Cerebellar nuclear complex (tissue), 1 donor: ENCODE results near the gene ANK2.

Experiments
- DNase-seq, 2 experiments: peaks; one replicate each; lab custom pipeline; 2025; lab: John Stamatoyannopoulos, UW

Gene ANK2

DNA sequence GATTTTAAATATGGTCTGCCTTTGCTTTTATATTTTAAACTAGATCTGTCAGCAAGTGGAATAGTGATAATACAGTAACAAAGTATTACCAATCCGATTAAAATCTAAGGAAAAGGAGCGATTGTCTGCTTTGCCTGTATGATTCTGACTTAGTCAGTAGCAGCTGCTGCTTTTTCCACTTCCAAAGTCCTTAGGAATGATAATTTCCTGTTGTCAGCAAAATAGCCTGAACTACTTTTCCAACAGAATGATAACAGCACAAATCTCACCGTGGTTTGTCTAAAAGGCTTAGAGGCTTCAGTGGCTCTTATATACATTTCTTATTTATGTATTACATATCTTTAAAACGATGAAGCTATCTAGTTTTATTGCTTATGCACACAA lies 290.0 kb downstream of the ANK2 start:
- DNase-seq = no peak

DNA sequence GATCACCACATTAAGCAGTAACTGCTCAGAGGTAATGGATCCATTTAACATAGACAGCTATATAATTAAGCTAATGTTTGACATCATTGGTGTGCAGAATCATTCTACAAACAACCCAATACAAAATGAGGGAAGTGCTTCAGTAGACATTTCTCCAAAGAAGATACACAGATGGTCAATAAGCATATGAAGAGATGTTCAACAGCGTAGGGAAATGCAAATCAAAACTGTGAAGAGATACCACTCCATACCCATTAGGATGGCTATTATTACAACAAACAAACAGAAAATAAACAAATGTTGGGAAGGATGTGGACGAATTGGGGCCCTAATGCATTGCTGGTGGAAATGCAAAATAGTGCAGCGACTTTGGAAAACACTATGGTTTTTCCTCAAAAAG lies 294.6 kb downstream of the ANK2 start:
- no peak for DNase-seq

DNA sequence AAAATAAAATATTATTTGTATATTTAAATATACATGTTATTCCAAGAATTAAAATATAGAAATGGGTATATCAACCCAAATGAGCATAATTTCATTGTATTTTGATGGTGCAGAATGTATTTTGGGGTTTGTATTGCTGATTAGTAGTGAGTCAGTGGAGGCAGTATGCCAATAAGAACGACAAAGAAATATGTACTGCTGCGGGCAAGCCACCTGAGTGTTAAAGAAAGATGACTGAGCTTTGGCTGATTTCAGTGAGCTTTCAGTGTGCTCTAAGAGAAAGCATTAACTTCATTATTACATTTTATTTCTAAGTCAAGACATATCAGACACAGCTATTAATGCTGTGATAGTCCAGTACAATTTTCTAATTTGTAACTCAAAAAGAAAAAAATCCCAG lies 297.8 kb downstream of the ANK2 start:
- no peak for DNase-seq

DNA sequence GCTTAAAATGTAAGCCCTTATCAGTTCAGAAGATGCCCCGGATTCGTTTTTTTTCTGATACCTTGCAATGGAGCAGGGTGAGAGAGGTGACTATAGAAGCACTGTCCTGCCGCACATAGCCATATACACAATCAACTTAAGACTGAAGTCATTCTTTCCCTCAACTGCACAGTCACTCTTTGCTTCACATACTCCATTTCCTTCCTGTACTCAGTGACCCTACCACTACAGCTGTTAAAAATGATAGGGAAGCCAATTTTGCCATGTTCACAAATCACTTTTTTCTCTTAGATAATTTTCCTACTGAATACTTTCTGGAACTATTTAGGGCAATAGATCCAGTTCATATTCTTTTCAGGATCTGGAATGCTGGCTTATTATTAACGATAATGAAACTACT lies 300.0 kb downstream of the ANK2 start:
- DNase-seq = no peak

DNA sequence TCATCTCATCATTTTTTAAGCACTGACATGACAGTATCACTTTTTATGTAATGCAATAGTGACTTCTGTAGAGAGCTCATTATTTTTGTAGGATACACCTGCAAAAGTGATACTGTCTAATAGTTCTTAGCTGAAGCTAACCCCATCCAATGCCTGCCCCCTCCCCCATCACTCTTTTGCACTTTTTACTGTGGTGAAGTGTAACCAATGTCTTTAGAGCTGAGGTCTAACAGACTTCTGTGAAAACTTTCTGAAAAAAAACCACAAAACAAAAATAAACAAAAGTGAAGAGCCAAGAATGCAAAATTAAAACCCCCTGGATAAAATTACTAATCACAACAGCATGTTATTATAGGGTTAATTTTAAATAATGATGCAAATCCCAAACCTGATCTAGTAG lies 301.1 kb downstream of the ANK2 start:
- DNase-seq = no peak

DNA sequence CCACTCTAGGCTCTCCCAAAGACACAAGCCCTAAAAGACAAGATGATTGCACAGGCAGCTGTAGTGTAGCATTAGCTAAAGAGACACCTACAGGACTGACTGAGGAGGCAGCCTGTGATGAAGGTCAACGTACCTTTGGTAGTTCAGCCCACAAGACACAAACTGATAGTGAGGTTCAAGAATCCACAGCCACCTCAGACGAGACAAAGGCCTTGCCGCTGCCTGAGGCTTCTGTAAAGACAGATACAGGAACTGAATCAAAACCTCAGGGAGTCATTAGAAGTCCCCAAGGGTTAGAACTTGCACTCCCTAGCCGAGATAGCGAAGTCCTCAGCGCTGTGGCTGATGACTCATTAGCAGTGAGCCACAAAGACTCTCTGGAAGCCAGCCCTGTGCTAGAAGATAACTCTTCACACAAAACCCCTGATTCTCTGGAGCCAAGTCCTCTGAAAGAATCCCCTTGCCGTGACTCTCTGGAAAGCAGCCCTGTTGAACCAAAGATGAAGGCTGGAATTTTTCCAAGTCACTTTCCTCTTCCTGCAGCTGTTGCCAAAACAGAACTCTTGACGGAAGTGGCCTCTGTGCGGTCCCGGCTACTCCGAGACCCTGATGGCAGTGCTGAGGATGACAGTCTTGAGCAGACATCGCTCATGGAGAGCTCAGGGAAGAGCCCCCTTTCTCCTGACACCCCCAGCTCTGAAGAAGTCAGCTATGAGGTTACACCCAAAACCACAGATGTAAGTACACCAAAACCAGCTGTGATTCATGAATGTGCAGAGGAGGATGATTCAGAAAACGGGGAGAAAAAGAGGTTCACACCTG lies 306.3 kb downstream of the ANK2 start:
- DNase-seq = no peak

DNA sequence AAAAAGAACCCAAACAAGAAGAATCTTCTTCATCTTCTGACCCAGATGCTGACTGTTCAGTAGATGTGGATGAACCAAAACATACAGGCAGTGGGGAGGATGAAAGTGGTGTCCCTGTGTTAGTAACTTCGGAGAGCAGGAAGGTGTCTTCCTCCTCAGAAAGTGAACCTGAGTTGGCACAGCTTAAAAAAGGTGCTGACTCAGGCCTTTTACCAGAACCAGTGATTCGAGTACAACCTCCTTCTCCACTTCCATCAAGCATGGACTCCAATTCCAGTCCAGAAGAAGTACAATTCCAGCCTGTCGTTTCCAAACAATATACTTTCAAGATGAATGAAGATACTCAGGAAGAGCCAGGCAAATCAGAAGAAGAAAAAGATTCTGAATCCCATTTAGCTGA lies 307.0 kb downstream of the ANK2 start:
- DNase-seq = no peak

DNA sequence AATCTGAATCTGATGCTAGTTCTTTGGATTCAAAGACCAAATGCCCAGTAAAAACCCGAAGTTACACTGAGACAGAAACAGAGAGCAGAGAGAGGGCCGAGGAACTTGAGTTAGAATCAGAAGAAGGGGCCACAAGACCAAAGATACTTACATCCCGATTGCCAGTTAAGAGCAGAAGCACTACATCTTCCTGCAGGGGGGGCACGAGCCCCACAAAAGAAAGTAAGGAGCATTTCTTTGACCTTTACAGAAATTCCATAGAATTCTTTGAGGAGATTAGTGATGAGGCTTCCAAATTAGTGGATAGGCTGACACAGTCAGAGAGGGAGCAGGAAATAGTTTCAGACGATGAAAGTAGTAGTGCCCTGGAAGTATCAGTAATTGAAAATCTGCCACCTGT lies 309.3 kb downstream of the ANK2 start:
- no peak for DNase-seq

DNA sequence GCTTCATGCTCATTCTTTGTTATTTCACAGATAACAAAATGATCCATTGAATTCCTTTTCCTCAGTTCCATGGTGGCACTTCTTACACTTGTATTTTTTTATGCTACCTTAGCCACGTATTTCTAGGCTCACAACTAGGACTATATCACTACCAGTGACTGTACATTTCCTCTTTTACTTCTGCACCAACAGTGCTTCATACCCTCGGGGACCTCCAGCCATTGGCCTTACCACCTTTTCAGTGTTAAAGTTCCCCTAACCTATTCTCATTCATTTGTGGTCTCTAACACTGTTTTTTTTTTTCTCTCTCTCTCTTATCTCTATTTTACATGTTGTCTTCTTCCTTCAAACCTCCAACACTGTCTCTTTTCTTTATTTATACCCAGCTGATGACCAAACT lies 315.9 kb downstream of the ANK2 start:
- DNase-seq = no peak

DNA sequence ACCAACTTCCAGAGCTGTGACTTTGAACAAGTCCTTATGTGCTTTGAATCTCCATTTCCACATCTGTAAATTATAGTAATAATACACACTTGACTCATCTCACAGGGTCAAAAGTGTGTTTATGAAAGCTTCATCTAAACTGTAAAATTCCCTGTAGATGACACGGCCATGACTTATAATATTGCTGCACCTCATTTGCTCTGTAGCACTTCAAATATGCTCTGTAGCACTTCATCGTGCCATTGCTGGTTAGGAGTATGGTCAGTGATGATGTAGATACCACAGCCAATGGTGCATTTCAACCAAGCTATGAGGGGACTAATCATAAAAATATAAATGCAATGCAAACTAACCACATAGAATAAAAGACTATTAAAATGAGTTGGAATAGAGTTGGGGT lies 318.6 kb downstream of the ANK2 start:
- no peak for DNase-seq

DNA sequence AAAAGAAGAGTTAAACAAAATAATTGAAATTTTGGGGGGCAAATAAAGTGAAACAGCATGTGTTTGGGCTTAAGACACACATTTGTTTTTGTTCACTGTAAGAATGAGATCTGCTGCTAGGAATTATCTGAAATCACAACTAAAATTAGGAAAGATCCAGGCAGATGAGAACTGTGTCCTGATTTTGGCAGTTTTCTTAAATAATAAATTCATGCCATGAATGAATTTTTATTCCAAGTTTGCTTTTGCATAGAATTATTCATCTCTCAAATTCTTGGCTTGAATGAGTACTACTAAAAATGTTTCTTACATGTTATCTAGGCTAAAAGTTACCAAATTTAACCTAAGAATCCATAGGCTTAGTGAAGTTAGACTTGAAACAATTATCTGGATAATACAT lies 321.7 kb downstream of the ANK2 start:
- DNase-seq = no peak

DNA sequence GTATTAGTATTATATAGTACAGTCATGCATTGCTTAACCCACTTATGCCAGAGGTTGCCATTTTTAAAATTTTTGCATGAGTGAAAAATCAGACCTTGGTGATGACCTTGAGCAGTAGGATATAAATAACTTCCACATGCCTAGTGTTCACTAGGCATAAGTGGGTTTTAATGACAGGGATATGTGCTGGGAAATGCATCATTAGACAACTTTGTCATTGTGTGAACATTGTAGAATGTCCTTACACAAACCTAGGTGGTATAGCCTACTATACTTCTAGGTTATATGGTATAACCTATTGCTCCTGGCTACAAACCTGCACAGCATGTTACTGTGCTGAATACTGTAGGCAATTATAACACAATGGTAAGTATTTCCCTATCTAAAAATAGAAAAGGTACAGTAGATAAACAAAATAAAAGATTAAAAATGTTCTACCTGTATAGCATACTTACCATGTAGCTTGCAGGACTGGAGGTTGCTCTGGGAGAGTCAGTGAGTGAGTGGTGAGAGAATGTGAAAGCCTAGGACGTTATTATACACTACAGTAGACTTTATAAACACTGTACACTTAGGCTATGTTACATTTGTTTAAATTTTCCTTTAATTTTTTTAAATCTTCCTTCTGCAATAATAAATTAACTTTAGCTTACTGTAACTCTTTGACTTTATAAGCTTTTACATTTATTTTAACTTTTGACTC lies 326.7 kb downstream of the ANK2 start:
- DNase-seq = no peak

DNA sequence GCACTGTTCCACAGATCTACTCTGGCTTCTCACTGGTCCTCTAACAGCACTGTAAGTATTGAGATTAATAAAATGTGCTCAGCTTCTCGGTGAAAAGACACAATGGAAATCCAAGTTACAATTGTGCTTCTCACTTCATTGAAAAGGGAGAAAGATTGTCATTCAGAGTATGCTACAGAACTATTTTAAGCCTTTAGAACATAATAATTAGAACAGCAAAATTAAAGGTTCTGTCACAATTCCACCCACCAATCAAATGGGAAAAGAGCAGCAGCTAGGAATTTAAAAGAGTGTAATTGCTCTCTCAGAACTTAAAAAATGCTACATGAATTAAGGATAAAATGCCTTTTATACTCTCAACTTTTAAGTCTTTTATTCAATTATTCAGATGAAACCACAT lies 329.4 kb downstream of the ANK2 start:
- DNase-seq = no peak

DNA sequence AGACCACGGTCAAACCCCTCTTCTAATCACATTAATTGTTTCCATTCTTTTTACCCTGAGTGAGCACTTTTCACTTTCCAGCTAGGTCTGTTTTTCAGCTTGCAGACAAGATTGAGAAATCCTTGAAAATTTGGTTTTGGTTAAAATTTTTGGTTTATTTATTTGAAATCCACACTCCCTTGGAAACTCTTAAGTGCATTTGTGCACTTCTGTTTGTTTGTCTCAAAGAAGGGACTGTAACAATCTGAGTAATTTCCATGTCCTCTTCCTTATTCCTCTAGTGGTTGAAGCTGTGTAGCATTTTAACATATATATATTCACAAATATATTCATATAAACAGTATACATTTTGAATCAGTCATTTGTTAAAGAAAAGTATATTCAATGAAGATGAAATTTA lies 333.3 kb downstream of the ANK2 start:
- DNase-seq = no peak

DNA sequence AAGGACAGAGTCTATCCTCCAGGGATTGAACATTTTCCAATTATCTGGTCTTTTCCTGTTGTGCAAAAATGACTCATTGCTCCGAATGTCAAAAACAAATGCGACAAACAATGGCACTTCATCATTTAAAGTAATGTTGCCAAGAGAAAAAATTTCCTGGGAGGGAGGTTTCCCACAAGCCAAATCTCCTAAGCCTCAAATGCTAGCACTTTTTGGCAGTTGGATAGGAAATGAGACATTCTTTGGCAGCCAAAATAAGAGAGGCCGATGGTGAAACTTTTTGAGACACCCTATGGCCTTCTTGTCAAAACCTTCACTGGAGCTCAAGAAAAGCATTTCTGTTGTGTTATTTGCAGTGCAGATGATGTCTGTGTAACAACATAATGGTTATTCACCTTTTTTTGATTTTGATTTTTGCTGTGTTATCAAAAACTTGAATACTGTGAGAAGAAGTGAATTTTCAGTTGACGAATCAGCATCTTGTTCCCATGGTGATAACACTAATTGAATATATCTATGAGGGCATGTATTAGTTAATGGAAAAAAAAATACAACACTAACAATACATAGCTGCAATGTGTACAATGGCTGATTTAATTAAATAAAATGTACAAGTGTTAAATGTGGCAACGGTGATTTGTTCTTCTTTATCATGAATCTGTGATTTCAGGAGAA lies 333.8 kb downstream of the ANK2 start:
- DNase-seq = no peak

DNA sequence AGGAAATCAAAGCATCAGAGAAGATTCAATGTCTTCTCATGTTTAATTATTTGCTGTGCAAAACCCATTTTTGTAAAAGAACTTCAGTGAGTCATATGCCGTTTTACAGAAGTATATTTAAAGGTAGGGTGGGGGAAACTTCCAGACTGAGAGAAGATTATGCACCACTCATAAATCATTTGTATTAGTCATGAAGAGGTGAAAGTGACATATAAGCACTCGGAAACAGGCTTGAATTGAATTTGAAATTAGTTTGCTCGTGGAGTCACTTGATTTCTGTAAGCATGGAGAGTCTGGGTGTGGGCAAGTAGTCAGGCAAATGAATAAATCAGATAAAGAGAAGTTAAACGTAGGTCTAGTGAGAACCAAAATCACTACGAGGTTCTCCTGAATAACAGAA lies 335.1 kb downstream of the ANK2 start:
- DNase-seq = no peak

DNA sequence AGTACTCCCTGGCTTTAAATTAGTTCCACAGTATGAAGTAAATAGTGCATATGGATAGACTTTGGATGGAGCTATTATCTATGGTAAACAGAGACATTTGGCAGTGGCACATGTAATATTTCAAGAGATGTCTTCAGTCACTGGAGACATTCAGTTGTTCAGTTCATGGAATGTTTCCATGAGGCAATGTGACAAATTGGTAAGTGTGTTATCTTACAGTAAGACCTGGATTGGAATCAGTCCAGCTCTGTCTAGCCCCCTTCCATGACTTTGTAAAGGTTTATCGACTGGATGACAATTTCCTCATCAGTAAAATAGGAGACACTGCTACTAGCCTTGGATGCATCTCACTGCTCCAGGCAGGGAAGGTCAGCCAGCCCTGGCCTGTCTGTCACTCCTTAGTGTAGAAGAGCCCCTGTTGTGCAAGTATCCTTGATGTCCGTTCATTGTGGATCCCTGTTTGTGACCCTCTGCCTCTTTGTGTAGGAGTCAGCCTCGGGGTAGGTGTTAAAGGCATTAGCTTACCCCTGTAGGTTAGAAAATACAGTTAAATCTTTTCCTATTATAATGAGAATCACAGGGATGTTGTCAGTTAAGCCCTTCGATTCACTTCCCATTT lies 335.9 kb downstream of the ANK2 start:
- DNase-seq = no peak

DNA sequence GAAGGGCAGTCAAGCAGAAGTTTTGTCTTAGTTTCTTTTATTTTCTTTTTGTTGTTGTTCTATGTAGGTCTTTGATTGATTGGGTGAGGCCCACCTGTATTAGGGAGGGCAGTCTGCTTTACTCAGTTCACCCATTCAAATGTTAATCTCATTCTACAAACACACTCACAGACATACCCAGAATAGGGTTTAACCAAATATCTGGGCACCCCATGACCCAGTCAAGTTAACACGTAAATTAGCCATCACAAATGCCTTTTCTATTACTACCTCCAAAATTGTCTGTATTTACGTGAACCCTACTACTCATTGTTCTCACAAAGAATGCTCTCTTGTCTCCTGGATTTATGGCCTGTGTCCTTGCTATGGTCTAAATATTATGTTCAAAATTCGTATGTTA lies 339.7 kb downstream of the ANK2 start:
- DNase-seq = no peak

DNA sequence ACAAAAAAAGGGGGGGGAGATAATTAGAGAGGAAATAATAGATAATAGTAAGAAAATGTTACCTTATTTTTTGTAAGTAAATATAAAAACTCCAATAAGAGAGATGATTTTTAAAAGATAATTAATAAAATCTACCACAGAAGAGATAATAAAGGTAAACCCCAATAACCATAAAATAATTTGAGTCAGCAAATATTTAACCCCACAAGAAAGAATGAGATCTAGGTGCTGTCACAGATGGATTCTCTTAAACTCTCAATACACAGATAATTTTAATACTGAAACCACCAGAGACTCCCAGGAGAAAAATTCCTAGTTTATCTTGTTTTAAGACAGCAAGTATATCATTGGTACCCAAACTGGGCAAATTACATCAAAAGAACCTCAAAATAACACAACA lies 341.4 kb downstream of the ANK2 start:
- DNase-seq = no peak

DNA sequence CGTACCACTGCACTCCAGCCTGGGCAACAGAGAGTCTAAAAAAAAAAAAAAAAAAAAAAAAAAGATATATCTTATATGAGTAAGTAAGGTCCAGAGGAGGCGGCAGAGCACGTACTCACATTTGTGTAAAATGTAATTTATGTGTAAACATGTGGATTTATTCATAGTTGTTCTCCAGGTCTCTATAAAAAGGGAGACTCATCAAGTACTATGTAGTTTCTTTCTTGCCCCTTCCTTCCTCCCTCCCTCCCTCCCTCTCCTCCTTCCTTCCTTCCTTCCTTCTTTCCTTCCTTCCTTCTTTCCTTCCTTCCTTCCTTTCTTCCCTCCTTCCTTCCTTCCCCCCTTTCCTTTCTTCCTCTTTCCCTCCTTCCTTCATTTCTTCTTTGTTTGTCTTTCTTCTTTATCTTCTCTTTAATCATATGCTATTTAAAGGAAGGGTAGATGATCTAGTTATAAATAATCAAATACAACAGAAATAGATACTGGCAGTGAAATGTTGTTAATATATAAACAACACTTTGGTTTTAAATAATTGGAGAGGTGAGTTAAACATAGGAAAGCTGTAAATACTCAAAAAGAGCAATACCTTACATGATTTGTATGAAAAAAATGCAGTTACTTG lies 344.8 kb downstream of the ANK2 start:
- no peak for DNase-seq

DNA sequence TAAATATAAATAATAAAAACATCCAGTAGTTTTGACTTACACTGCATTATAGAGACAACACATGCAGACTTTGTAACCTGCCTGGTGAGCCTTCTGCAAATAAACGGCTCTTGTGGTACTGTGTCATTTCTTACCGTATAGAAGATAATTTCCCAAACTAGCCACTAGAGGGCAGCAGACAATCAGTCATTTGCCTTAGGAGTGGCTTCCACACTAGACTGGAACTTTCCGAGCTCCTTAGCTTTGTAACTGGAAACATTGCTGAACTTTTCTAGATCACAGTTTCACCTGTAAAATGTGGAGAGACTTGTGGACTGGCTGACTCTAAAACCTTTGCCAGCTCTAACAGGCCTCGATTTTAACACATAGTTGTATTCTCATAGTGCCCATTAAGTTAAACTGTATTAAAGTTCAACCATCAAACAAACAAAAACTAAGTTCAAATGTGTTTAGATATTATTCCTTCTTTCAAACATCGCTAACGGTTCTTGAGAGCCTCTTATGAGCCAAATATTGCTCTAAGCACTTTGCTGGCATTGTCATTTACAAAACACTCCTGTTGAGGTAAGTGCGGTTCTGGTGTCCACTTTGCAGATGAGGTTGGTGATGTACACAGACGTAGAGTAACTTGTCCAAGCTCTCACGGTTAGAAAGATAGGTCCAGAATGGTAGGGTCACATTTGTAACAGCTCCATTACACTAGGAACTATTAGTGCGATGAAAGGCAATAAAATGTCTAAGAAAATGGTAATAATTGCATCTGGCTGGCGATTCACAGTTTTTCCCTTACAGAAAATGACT lies 345.5 kb downstream of the ANK2 start:
- DNase-seq = peak in 1 of 2 experiments; percentile 54
